BJ (cell line): ENCODE data around the gene AK5. TPM values are rescaled to one million over a fixed set of nuclear protein-coding genes. Genes with fewer than 3 reads are reported as not detected.
"Not testable (repeated sequence)": the region's sequence is repeated elsewhere in the genome, so short reads cannot be mapped to it uniquely, and the experiment has no call there.

Experiments
- CTCF ChIA-PET: fragments of 350-600 bp; formaldehyde crosslinking; extraction: SDS; loops from one replicate; lab custom pipeline; 2021; ENCODE audit warnings: antibody characterized with exemption, inconsistent platforms; lab: Yijun Ruan, JAX
- POLR2A ChIA-PET: fragments of 300-600 bp; sonication (Branson Sonifier 250); formaldehyde crosslinking; extraction: SDS; loops from one replicate; lab custom pipeline; 2021; ENCODE audit warnings: antibody characterized with exemption; lab: Charles Lee
- DNase-seq: peaks from one replicate; pipeline ENCODE4 v3.0.0-alpha.2; 2011; ENCODE audit warnings: low read depth
- H3K27me3 ChIP-seq: 2 replicates; pipeline ENCODE4 v1.6.0; 2011; ENCODE audit warnings: low read length; ENCODE audit not compliant: control insufficient read depth, insufficient read depth
- H3K36me3 ChIP-seq: 2 replicates; pipeline ENCODE4 v1.5.1; 2011; ENCODE audit warnings: low read length; ENCODE audit not compliant: control insufficient read depth, insufficient read depth
- H3K4me3 ChIP-seq: 2 replicates; pipeline ENCODE4 v1.5.1; 2011; ENCODE audit warnings: low read depth, mild to moderate bottlenecking, control low read depth, low read length
- polyA plus RNA-seq: library from polyadenylated mRNA; depleted of rRNA; stranded (reverse); fragments of >200 nt; gene quantifications from 2 replicates; pipeline ENCODE4 v1.2.3, GENCODE V29; 2011
- TF ChIP-seq, protein P1 (sequence below): IDR thresholded peaks from 2 replicates; pipeline ENCODE4 v1.5.1; 2011; ENCODE audit warnings: low read depth, mild to moderate bottlenecking, control low read depth, inconsistent platforms, low read length, moderate library complexity; ENCODE audit not compliant: insufficient read depth

The AK5 gene
- polyA plus RNA-seq, 1 experiment, result 7.8 TPM

DNA sequence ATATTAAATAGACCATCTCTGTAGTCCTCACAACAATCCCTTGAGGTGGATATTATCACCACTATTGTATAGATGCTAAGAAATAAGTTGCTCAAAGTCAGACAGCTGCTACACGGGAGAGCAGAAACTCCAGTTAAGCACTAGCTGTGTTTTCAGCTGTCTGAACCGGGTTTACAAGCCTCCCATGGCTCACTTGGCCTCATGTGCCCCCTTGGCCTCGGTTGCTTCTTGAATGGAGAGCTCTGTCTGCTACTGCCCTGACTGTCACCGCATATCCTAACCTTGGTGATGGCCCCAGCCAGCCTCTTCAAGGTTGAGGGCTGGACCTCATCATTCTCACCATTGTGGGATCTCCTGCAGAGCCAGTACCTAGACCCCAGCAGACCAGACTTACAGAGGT lies 123.4 kb downstream of the AK5 start:
- Histone ChIP-seq H3K27me3 (no peaks in the 10 kb centered on the region), H3K4me3 (no peak overlapping the region), H3K36me3 (no peaks in the 10 kb centered on the region)
- TF ChIP-seq, protein P1, sequence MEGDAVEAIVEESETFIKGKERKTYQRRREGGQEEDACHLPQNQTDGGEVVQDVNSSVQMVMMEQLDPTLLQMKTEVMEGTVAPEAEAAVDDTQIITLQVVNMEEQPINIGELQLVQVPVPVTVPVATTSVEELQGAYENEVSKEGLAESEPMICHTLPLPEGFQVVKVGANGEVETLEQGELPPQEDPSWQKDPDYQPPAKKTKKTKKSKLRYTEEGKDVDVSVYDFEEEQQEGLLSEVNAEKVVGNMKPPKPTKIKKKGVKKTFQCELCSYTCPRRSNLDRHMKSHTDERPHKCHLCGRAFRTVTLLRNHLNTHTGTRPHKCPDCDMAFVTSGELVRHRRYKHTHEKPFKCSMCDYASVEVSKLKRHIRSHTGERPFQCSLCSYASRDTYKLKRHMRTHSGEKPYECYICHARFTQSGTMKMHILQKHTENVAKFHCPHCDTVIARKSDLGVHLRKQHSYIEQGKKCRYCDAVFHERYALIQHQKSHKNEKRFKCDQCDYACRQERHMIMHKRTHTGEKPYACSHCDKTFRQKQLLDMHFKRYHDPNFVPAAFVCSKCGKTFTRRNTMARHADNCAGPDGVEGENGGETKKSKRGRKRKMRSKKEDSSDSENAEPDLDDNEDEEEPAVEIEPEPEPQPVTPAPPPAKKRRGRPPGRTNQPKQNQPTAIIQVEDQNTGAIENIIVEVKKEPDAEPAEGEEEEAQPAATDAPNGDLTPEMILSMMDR, result no peak
- POLR2A ChIA-PET, result no interaction called here
- DNase-seq, result no peak
- CTCF ChIA-PET, result interaction anchor here (0.7 kb wide), 1 partner anchor 131 kb away, joined by 3 read pairs; no protein-coding TSS in a partner anchor

DNA sequence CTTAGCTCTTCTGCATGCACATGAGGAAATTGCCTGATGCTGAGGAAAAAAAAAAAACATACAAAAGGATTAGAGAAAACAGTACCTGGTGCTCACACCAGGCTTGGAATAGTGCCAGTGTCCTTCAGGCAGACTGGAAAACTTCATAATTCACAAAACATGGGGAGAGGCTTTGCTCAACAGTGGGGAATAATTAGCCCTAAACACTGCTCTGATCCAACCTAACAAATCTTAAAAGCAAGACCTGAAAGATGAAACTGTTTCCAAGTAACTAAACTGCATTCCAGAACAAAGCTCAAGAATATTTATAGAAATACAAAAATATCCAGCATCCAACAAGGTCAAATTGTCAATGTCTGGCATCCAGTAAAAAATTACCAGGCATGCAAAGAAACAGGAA lies 124.8 kb downstream of the AK5 start:
- Histone ChIP-seq H3K4me3 (no peak overlapping the region), H3K36me3 (no peaks in the 10 kb centered on the region), H3K27me3 (no peaks in the 10 kb centered on the region)
- ChIA-PET POLR2A (interaction anchor here (0.6 kb wide), 1 partner anchor 9 kb away, joined by 8 read pairs; no protein-coding TSS in a partner anchor), CTCF (no interaction called here)
- TF ChIP-seq, protein P1, result no peak
- no peak for DNase-seq

DNA sequence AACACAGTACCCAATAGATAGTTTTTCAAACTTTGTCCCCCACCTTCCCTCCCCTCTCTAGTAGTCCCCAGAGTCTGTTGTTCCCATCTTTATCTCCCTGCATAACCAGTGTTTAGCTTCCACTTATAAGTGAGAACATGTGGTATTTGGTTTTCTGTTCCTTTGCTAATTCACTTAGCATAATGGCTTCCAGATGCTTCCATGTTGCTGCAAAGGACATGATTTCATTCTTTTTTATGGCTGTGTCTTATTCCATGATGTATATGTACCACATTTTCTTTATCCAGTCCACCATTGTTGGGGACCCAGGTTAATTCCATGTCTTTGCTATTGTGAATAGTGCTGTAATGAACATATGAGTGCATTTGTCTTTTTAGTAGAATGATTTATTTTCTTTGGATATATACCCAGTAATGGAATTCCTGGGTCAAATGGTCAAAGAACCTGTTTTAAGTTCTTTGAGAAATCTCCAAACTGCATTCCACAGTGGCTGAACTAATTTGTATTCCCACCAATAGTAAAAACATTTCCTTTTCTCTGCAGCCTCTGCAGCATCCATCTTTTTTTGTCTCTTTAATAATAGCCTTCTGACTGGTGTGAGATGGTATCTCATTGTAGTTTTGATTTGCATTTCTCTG lies 126.0 kb downstream of the AK5 start:
- TF ChIP-seq, protein P1, result no peak
- Histone ChIP-seq H3K36me3 (no peaks in the 10 kb centered on the region), H3K4me3 (no peak overlapping the region), H3K27me3 (no peaks in the 10 kb centered on the region)
- POLR2A ChIA-PET, result interaction anchor here (0.9 kb wide), 1 partner anchor 12 kb away, joined by 4 read pairs; no protein-coding TSS in a partner anchor
- CTCF ChIA-PET, result no interaction called here
- DNase-seq, result no peak

DNA sequence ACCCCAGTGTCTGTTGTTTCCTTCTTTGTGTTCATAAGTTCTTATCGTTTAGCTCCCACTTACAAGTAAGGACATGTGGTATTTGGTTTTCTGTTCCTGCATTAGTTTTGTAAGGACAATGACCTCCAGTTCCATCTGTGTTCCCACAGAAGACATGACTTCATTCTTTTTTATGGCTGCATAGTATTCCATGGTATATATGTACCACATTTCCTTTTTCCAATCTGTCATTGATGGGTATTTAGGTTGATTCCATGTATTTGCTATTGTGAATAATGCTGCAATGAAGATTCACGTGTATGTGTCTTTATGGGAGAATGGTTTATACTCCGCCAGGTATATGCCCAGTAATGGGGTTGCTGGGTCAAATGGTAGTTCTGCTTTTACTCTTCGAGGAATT lies 127.1 kb downstream of the AK5 start:
- H3K27me3 ChIP-seq, result not testable (repeated sequence)

DNA sequence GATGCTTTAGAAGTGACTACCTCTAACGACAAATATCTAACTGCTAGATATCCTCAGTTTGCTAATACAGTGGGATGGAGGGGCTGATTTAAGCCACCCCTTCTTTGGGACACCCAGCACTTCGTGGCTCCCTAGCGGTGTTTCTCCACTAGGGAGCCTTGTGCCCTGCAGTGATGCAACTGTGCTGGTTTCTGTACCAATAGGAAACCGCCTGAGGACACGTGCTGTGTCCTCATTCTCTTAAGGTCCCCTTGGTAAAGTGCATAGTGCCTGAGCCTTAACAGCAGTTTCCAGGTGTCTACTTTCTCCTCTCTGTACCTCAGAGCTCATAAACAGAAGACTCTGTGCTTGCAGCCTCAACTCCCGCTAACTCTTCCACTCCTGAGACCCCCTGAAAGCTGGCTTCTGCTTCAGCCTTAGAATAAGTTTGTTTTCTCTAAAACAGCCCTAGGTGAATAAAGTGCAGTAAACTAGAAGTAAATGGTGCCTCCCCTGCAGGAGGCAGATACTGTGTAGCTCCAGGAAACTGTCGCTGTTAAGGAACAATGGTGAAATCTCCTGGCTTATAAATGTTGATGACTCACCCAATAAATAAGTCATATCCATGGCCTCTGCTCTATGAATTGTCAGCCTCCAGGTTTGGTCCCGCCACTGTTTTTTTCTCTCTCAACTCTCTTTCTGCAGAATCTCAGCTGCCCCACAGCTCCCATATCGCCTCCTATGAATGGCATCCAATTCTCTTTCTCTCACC lies 130.4 kb downstream of the AK5 start:
- TF ChIP-seq, protein P1, result no peak
- no peak overlapping the region for H3K4me3 ChIP-seq
- DNase-seq, result peak; percentile 39
- CTCF ChIA-PET, result no interaction called here
- no peaks in the 10 kb centered on the region for H3K36me3 ChIP-seq
- POLR2A ChIA-PET, result no interaction called here
- H3K27me3 ChIP-seq, result no peaks in the 10 kb centered on the region

More for the DNA sequence above, 127.1 kb downstream of the AK5 start:
- H3K4me3 ChIP-seq, POLR2A ChIA-PET, DNase-seq, CTCF ChIA-PET, H3K36me3 ChIP-seq: not testable (repeated sequence)
